Measurements from ENCODE around the gene DRICH1.

- TF ChIP-seq ZNF672 (CRISPR knock-in tag; IDR thresholded peaks at IDR 0.05) (no peak), HOXA3 (CRISPR knock-in tag; IDR thresholded peaks at IDR 0.05) (no peak), KDM5A (IDR thresholded peaks at IDR 0.05; ENCODE audit: borderline replicate concordance, low read length) (no peak), ZNF407 (CRISPR knock-in tag; IDR thresholded peaks at IDR 0.05; ENCODE audit: not compliant biosample characterization) (no peak), MXD4 (CRISPR knock-in tag; IDR thresholded peaks at IDR 0.05) (no peak), CTCF (CRISPR knock-in tag; IDR thresholded peaks at IDR 0.05) (no peak), GPN1 (CRISPR knock-in tag; IDR thresholded peaks at IDR 0.05; ENCODE audit: borderline replicate concordance) (no peak), ZFX (CRISPR knock-in tag; IDR thresholded peaks at IDR 0.05; ENCODE audit: low read depth) (no peak), TAF1 (CRISPR knock-in tag; IDR thresholded peaks at IDR 0.05) (no peak), MLLT10 (CRISPR knock-in tag; IDR thresholded peaks at IDR 0.05) (no peak)
- TF ChIP-seq, protein P1, sequence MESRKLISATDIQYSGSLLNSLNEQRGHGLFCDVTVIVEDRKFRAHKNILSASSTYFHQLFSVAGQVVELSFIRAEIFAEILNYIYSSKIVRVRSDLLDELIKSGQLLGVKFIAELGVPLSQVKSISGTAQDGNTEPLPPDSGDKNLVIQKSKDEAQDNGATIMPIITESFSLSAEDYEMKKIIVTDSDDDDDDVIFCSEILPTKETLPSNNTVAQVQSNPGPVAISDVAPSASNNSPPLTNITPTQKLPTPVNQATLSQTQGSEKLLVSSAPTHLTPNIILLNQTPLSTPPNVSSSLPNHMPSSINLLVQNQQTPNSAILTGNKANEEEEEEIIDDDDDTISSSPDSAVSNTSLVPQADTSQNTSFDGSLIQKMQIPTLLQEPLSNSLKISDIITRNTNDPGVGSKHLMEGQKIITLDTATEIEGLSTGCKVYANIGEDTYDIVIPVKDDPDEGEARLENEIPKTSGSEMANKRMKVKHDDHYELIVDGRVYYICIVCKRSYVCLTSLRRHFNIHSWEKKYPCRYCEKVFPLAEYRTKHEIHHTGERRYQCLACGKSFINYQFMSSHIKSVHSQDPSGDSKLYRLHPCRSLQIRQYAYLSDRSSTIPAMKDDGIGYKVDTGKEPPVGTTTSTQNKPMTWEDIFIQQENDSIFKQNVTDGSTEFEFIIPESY (CRISPR knock-in tag; IDR thresholded peaks at IDR 0.05) = no peak
These were observed 28.9 kb downstream of the DRICH1 start for GRCh38 chr22:23603266-23603665.
